Colonic mucosa (tissue), 4 donors: ENCODE data around the gene BYSL. TPM values are rescaled to one million over a fixed set of nuclear protein-coding genes. Genes with fewer than 3 reads are reported as not detected.

Source experiments
- DNase-seq: peaks from one replicate; pipeline ENCODE4 v3.0.0-alpha.2; 2020
- H3K27ac ChIP-seq: fragments of 200-600 bp; one replicate; pipeline ENCODE4 v1.8.0; 2021
- H3K27me3 ChIP-seq: fragments of 200-600 bp; one replicate; pipeline ENCODE4 v1.8.0; 2021
- H3K36me3 ChIP-seq: fragments of 200-600 bp; one replicate; pipeline ENCODE4 v1.8.0; 2021
- H3K4me1 ChIP-seq: fragments of 200-600 bp; one replicate; pipeline ENCODE4 v1.8.0; 2021; ENCODE audit warnings: mild to moderate bottlenecking
- H3K4me3 ChIP-seq: fragments of 200-600 bp; one replicate; pipeline ENCODE4 v1.8.0; 2021
- H3K9ac ChIP-seq, 2 donors: one replicate each; pipeline ENCODE4 v1.7.0; 2013; ENCODE audit warnings: control low read depth in 2 of 2, low read depth in 2 of 2, low read length in 2 of 2
- H3K9me3 ChIP-seq: fragments of 200-600 bp; one replicate; pipeline ENCODE4 v1.8.0; 2021
- CTCF ChIP-seq: fragments of 200-600 bp; IDR thresholded peaks from one replicate; pipeline ENCODE4 v1.8.0; 2022; ENCODE audit warnings: antibody characterized with exemption, mild to moderate bottlenecking
- intact Hi-C: fragments of 100-400 bp; cut with DNase I; formaldehyde crosslinking; loops from one replicate; pipeline ENCODE4 v1.14.1; 2022
- total RNA-seq, 2 donors: library from RNA; stranded (reverse); fragmentation: NEBNext Ultra II Directional in 1 of 2; extraction: Animal tissue kit (Norgen Biotek cat#: 25700) in 1 of 2; gene quantifications; one replicate each; pipeline ENCODE4 v1.2.1, GENCODE V29; 2021
- donor health status: healthy.
- donor health status: DM: no; HTN: no; CAD: no.
- donor health status: DM: no; HTN: no; CAD: no.

The BYSL gene
- total RNA-seq, 2 donors from 2014 or later = 10.4 to 16.4 TPM

- DNase-seq = no peak
- no peak overlapping the region for H3K9ac ChIP-seq
- no peaks in the 10 kb centered on the region for H3K9me3 ChIP-seq
- intact Hi-C loops = no loop called here
- H3K27me3 ChIP-seq = no peaks in the 10 kb centered on the region
- TF ChIP-seq CTCF = no peak
- H3K4me1 ChIP-seq = no peaks in the 10 kb centered on the region
- no peak overlapping the region for H3K4me3 ChIP-seq
- H3K27ac ChIP-seq = no peak overlapping the region
- no peaks in the 10 kb centered on the region for H3K36me3 ChIP-seq
Observed at GRCh38 chr6:41892921-41893564, 28.3 kb upstream of the BYSL start.

- Histone ChIP-seq H3K9ac (peak overlapping the region; percentile 46 to 77), H3K9me3 (no peaks in the 10 kb centered on the region), H3K27me3 (no peaks in the 10 kb centered on the region), H3K4me3 (peak overlapping the region; percentile 65), H3K27ac (peak overlapping the region; percentile 42), H3K36me3 (no peaks in the 10 kb centered on the region), H3K4me1 (no peaks in the 10 kb centered on the region)
- TF ChIP-seq CTCF = no peak
- intact Hi-C loops = no loop called here
- DNase-seq = no peak
Observed at GRCh38 chr6:41894366-41895299, 26.7 kb upstream of the BYSL start.

GRCh38 chr6:41895300-41896233, 25.7 kb upstream of the BYSL start, which contains the start of gene USP49:
TSS of gene USP49 (minus strand) at chr6:41895375. CDS start at chr6:41806983, 88,392 bp downstream.
- peak within 1 kb of the TSS; percentile 42 for H3K27ac ChIP-seq
- intact Hi-C loops = no loop called here
- H3K36me3 ChIP-seq = no peaks in the 10 kb centered on the region
- no peaks in the 10 kb centered on the region for H3K27me3 ChIP-seq
- H3K4me3 ChIP-seq = peak within 1 kb of the TSS; percentile 65
- H3K4me1 ChIP-seq = no peaks in the 10 kb centered on the region
- no peak for TF ChIP-seq CTCF
- DNase-seq = peak; percentile 92
- H3K9me3 ChIP-seq = no peaks in the 10 kb centered on the region
- H3K9ac ChIP-seq = peak within 1 kb of the TSS; percentile 74 to 77

GRCh38 chr6:41896281-41896680, 25.0 kb upstream of the BYSL start:
- H3K4me3 ChIP-seq = no peak overlapping the region
- peak overlapping the region; percentile 42 for H3K27ac ChIP-seq
- H3K9me3 ChIP-seq = no peaks in the 10 kb centered on the region
- no peaks in the 10 kb centered on the region for H3K27me3 ChIP-seq
- DNase-seq = no peak
- intact Hi-C loops = no loop called here
- H3K36me3 ChIP-seq = no peaks in the 10 kb centered on the region
- no peaks in the 10 kb centered on the region for H3K4me1 ChIP-seq
- H3K9ac ChIP-seq = no peak overlapping the region
- no peak for TF ChIP-seq CTCF

- TF ChIP-seq CTCF = no peak
- H3K4me1 ChIP-seq = no peaks in the 10 kb centered on the region
- DNase-seq = no peak
- H3K27ac ChIP-seq = no peak overlapping the region
- no peak overlapping the region for H3K9ac ChIP-seq
- intact Hi-C loops = no loop called here
- H3K9me3 ChIP-seq = no peaks in the 10 kb centered on the region
- H3K36me3 ChIP-seq = no peaks in the 10 kb centered on the region
- no peak overlapping the region for H3K4me3 ChIP-seq
- no peaks in the 10 kb centered on the region for H3K27me3 ChIP-seq
Observed at GRCh38 chr6:41900861-41901260, 20.4 kb upstream of the BYSL start.
